IPS-20b (cell line): ENCODE data around the gene MED25.

Source experiments
- H3K27ac ChIP-seq: one replicate; pipeline ENCODE4 v1.5.1; 2013; ENCODE audit warnings: low read length
- H3K27me3 ChIP-seq: 2 replicates; pipeline ENCODE4 v1.6.1; 2013; ENCODE audit warnings: mild to moderate bottlenecking, low read length, inconsistent platforms; ENCODE audit not compliant: insufficient read depth
- H3K36me3 ChIP-seq: 2 replicates; pipeline ENCODE4 v1.6.1; 2013; ENCODE audit warnings: low read depth, mild to moderate bottlenecking, inconsistent platforms, low read length, moderate library complexity; ENCODE audit not compliant: insufficient read depth
- H3K4me1 ChIP-seq: 2 replicates; pipeline ENCODE4 v1.6.1; 2013; ENCODE audit warnings: mild to moderate bottlenecking, control low read depth, inconsistent platforms, low read length, moderate library complexity; ENCODE audit not compliant: insufficient read depth
- H3K4me3 ChIP-seq: 2 replicates; pipeline ENCODE4 v1.5.1; 2013; ENCODE audit warnings: mild to moderate bottlenecking, low read length, inconsistent platforms
- H3K9ac ChIP-seq: 2 replicates; pipeline ENCODE4 v1.6.1; 2013; ENCODE audit warnings: low read depth, mild to moderate bottlenecking, inconsistent platforms, low read length, moderate library complexity
- H3K9me3 ChIP-seq: 2 replicates; pipeline ENCODE4 v1.6.1; 2013; ENCODE audit warnings: mild to moderate bottlenecking, low read depth, low read length, inconsistent platforms; ENCODE audit not compliant: insufficient read depth

Gene MED25

DNA sequence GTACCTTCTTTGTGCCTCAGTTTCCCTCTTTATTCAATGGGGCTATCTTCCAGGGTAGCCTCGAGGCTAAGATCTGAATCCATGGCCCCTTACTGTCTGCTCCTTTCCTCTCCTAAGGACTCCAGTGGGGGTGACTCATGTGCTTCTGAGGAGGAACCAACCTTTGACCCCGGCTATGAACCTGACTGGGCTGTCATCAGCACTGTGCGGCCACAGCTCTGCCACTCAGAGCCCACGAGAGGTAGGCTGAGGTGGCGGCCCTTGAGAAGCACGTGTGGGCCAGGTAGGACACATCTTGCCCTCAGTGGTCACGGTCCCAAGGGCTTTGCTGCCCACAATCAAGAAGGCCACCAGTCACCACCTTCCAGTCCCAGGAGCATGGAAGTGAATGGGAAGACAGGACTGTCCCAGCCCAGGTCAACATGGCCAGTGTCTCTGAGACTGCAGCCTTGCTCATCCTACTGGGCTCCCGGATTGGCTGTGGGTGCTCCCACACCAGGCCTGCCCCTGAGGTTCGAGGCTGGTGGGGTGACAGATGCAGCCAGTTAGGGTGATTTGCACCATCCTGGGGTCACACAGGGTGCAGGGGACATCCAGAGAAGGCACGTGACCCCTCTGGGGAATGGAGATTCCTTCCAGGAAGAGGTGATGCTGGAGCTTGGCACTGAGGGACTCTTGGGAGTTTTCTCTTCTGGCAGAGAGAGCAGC lies 62.2 kb downstream of the MED25 start:
- Histone ChIP-seq H3K9me3 (no peaks in the 10 kb centered on the region), H3K36me3 (peaks cover 65% of the 10 kb centered on the region), H3K4me1 (peaks cover 6% of the 10 kb centered on the region; the same call in 1 of the 2 replicates), H3K4me3 (no peak overlapping the region), H3K27ac (no peak overlapping the region), H3K27me3 (no peaks in the 10 kb centered on the region), H3K9ac (no peak overlapping the region)

DNA sequence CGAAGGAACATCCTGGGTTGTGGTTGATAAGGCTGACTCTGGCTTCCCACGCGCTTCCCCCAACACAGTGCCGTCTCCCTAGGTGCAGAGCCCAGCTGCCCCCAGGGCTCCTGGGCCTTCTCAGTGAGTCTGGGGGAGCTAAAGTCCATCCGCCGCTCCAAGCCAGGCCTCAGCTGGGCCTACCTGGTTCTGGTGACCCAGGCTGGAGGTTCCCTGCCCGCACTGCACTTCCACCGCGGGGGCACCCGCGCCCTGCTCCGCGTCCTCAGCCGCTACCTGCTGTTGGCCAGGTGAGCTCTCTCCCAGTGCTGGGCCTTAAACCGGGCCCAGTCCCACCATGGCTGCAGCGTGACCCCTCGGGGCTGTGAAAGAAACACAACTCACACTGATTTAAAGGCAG lies 63.1 kb downstream of the MED25 start:
- Histone ChIP-seq H3K9ac (no peak overlapping the region), H3K4me1 (peaks cover 6% of the 10 kb centered on the region; the same call in 1 of the 2 replicates), H3K4me3 (no peak overlapping the region), H3K9me3 (no peaks in the 10 kb centered on the region), H3K27me3 (no peaks in the 10 kb centered on the region), H3K36me3 (peaks cover 70% of the 10 kb centered on the region), H3K27ac (no peak overlapping the region)

DNA sequence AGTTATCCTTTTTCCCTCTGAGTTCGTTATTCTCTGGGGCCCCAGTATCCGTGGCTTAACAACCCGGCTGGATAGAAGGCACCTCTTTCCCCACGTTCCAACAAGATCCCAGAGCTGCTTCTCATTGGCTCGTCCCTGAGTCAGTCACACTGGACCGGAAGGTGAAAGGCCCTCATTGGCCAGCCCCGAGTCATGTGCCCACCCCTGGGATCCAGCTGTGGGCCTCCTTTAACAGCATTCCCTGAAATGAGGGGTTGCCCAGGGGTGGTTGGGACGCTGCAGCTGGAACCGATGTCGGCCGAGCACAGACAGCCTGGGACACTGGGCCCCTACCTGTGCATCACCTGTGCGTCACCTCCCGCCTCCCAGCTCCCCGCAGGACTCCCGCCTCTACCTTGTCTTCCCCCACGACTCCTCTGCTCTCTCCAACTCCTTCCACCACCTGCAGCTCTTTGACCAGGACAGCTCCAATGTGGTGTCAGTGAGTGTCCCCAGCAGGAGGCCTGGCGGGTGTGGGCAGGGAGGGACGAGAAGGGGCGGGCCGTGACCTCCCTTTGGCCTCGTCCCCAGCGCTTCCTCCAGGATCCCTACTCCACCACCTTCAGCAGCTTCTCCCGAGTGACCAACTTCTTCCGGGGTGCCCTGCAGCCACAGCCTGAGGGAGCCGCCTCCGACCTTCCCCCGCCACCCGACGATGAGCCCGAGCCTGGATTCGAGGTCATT lies 63.7 kb downstream of the MED25 start:
- Histone ChIP-seq H3K9ac (no peak overlapping the region), H3K27me3 (no peaks in the 10 kb centered on the region), H3K4me1 (peaks cover 6% of the 10 kb centered on the region; the same call in 1 of the 2 replicates), H3K9me3 (no peaks in the 10 kb centered on the region), H3K36me3 (peaks cover 70% of the 10 kb centered on the region), H3K27ac (no peak overlapping the region), H3K4me3 (no peak overlapping the region)

DNA sequence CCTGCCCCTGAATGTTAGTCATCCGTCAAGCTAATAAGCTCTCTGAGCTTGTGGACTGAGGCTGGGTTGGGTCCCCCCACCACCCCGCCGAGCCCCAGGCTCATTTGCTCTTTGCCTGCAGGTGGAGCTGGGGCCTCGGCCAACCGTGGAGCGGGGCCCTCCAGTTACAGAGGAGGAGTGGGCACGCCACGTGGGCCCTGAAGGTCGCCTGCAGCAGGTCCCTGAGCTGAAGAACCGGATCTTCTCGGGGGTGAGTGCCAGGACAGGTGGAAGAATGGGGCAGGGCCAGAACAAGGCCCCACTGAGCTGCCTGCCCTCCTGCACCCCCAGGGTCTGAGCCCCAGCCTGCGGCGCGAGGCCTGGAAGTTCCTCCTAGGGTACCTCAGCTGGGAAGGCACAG lies 64.6 kb downstream of the MED25 start:
- H3K36me3 ChIP-seq = peaks cover 74% of the 10 kb centered on the region

DNA sequence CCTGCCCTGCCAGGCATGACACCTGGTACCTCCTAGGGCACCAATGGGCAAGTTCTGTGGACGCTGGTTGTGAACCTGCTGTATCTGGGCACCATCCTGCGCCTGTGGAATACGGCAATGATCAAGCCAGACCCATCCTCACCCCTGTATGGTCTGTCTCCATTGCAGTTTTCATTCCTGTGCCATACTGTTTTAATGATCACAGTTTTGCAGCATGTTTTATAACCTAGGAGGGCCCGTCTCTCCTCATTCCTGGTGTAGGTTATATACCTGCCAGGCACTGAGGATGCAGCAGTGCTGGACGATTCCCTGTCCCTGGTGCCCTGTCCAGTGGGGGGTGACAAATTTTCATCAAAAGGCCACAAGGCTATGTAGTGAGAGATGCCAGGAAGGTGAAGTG lies 65.0 kb downstream of the MED25 start:
- no peaks in the 10 kb centered on the region for H3K9me3 ChIP-seq
- H3K27ac ChIP-seq = no peak overlapping the region
- no peak overlapping the region for H3K9ac ChIP-seq
- H3K4me1 ChIP-seq = peaks cover 6% of the 10 kb centered on the region; the same call in 1 of the 2 replicates
- peaks cover 74% of the 10 kb centered on the region for H3K36me3 ChIP-seq
- H3K27me3 ChIP-seq = no peaks in the 10 kb centered on the region
- no peak overlapping the region for H3K4me3 ChIP-seq

More for the DNA sequence above, 64.6 kb downstream of the MED25 start:
- H3K27me3 ChIP-seq = no peaks in the 10 kb centered on the region
- no peaks in the 10 kb centered on the region for H3K9me3 ChIP-seq
- no peak overlapping the region for H3K27ac ChIP-seq
- peaks cover 6% of the 10 kb centered on the region; the same call in 1 of the 2 replicates for H3K4me1 ChIP-seq
- no peak overlapping the region for H3K4me3 ChIP-seq
- no peak overlapping the region for H3K9ac ChIP-seq

DNA sequence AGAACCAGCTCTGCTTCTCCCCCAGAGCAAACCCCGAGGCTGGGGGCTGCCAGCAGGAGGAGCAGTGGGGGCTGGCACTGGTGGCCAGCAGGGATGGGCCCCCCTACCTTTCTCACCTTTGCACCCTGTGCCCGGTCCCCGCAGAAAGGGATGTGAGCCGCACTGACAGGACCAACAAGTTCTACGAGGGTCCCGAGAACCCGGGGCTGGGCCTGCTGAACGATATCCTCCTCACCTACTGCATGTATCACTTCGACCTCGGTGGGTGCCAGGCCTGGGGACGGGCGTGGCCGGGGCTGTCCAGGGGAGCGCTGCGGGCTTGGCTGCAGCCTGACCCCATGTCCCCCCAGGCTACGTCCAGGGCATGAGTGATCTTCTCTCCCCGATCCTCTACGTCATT lies 66.0 kb downstream of the MED25 start:
- no peak overlapping the region for H3K27ac ChIP-seq
- no peak overlapping the region for H3K9ac ChIP-seq
- H3K36me3 ChIP-seq = peaks cover 67% of the 10 kb centered on the region
- peaks cover 5% of the 10 kb centered on the region for H3K27me3 ChIP-seq
- no peak overlapping the region for H3K4me3 ChIP-seq
- no peaks in the 10 kb centered on the region for H3K4me1 ChIP-seq
- no peaks in the 10 kb centered on the region for H3K9me3 ChIP-seq

DNA sequence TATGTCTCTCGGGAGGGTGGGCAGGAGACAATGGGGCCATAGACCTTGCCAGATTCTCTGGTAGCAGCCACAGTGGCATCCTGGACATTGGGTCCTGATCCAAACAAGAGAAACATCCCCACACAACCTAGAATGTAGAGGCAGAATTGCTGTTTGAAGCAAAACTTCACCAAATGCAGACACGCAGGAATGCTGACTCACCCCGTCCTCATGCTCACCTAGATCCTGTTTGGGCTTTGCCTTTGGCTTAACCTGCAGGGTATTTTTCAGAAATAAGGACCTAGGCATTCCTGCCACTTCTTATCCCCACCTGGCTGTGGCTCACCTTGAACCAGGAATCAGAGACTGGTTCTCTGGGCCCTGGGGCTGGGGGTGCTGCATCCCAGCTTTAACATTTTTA lies 66.7 kb downstream of the MED25 start:
- Histone ChIP-seq H3K9me3 (no peaks in the 10 kb centered on the region; the same call in 1 of the 2 replicates), H3K27ac (no peak overlapping the region), H3K4me3 (no peak overlapping the region), H3K36me3 (peaks cover 62% of the 10 kb centered on the region), H3K4me1 (no peaks in the 10 kb centered on the region), H3K9ac (no peak overlapping the region), H3K27me3 (peaks cover 12% of the 10 kb centered on the region)
